K562 (cell line): ENCODE results near the gene HK1. TPM values are rescaled to one million over a fixed set of nuclear protein-coding genes. Genes with fewer than 3 reads are reported as not detected.

Source experiments
- BRF1 ChIP-seq: IDR thresholded peaks from 3 replicates; pipeline ENCODE4 v1.6.1; 2011; ENCODE audit warnings: borderline replicate concordance, mild to moderate bottlenecking; ENCODE audit not compliant: insufficient read length; ENCODE audit errors: extremely low read depth
- CBFB ChIP-seq: sonication (generic); formaldehyde crosslinking; IDR thresholded peaks from 2 replicates; pipeline ENCODE4 v1.4.0; 2020; ENCODE audit warnings: mild to moderate bottlenecking, missing genetic modification reagents
- CHD2 ChIP-seq: IDR thresholded peaks from 2 replicates; pipeline ENCODE4 v1.6.1; 2011; ENCODE audit warnings: low read depth, low read length
- DPF2 ChIP-seq: fragments of 450-650 bp; IDR thresholded peaks from 2 replicates; pipeline ENCODE4 v1.6.1; 2016
- FOS ChIP-seq: IDR thresholded peaks from 3 replicates; pipeline ENCODE4 v1.6.1; 2011; ENCODE audit not compliant: insufficient read length; ENCODE audit errors: extremely low read depth
- FUS ChIP-seq: fragments of 200-400 bp; formaldehyde crosslinking; optimal IDR thresholded peaks from 2 replicates; pipeline ENCODE3; 2017; ENCODE audit warnings: low read depth, low read length
- HDAC8 ChIP-seq: fragments of 450-650 bp; IDR thresholded peaks from 2 replicates; pipeline ENCODE4 v1.6.1; 2016; ENCODE audit warnings: mild to moderate bottlenecking, missing genetic modification characterization, moderate library complexity, missing compliant biosample characterization
- KAT8 ChIP-seq: fragments of 450-650 bp; IDR thresholded peaks from 2 replicates; pipeline ENCODE4 v1.6.1; 2016; ENCODE audit warnings: low read depth, mild to moderate bottlenecking
- KDM4B ChIP-seq, 2 experiments: fragments of 450-650 bp in 1 of 2; sonication (generic) in 1 of 2; IDR thresholded peaks; 2 replicates each; pipeline ENCODE4 v1.6.1; 2016 to 2017; ENCODE audit warnings: borderline replicate concordance in 2 of 2, antibody characterized with exemption in 1 of 2, low read depth in 1 of 2, mild to moderate bottlenecking in 1 of 2
- KLF6 ChIP-seq: fragments of 250-450 bp; sonication (Bioruptor Pico); IDR thresholded peaks from 2 replicates; pipeline ENCODE4 v1.4.0; 2020; ENCODE audit warnings: mild to moderate bottlenecking, moderate library complexity, borderline replicate concordance
- L3MBTL2 ChIP-seq: fragments of 450-650 bp; IDR thresholded peaks from 2 replicates; pipeline ENCODE4 v1.6.1; 2016; ENCODE audit warnings: mild to moderate bottlenecking, moderate library complexity
- MTA1 ChIP-seq: fragments of 450-650 bp; IDR thresholded peaks from 2 replicates; pipeline ENCODE4 v1.6.1; 2017; ENCODE audit warnings: borderline replicate concordance
- MTF1 ChIP-seq: fragments of 250-450 bp; sonication (Bioruptor Pico); IDR thresholded peaks from 2 replicates; pipeline ENCODE4 v1.9.0; 2021; ENCODE audit warnings: moderate library complexity, mild to moderate bottlenecking, inconsistent platforms, borderline replicate concordance
- MXI1 ChIP-seq: IDR thresholded peaks from 2 replicates; pipeline ENCODE4 v1.6.1; 2011; ENCODE audit warnings: low read depth, mild to moderate bottlenecking, improper control_type of control experiment, low read length
- NFATC3 ChIP-seq: fragments of 450-650 bp; IDR thresholded peaks from 2 replicates; pipeline ENCODE4 v1.6.1; 2017; ENCODE audit warnings: mild to moderate bottlenecking
- NRF1 ChIP-seq, 2 experiments: fragments of 450-650 bp; IDR thresholded peaks in 1 of 2; conservative IDR thresholded peaks in 1 of 2; 2 replicates each; pipeline ENCODE4 v1.6.1; 2014; ENCODE audit warnings: mild to moderate bottlenecking in 2 of 2
- POLR2AphosphoS2 ChIP-seq: IDR thresholded peaks from 2 replicates; pipeline ENCODE4 v1.6.1; 2012; ENCODE audit warnings: low read length, improper control_type of control experiment
- RBM15 ChIP-seq: fragments of 200-400 bp; formaldehyde crosslinking; IDR thresholded peaks from 2 replicates; pipeline ENCODE4 v1.6.1; 2018; ENCODE audit warnings: mild to moderate bottlenecking, low read length, moderate library complexity; ENCODE audit not compliant: insufficient read depth
- SRF ChIP-seq, 2 experiments: fragments of 250-450, 450-650 bp in 1 of 2; sonication (Bioruptor Pico) in 1 of 2; sonication (generic) in 1 of 2; formaldehyde crosslinking; IDR thresholded peaks; 2 replicates each; pipeline versions ENCODE4 v1.5.0 to v1.5.1; 2020 to 2022; ENCODE audit warnings: mild to moderate bottlenecking in 1 of 2, missing genetic modification reagents in 1 of 2
- SRSF7 ChIP-seq: fragments of 200-400 bp; formaldehyde crosslinking; optimal IDR thresholded peaks from 2 replicates; pipeline ENCODE3; 2017; ENCODE audit warnings: mild to moderate bottlenecking, low read depth, low read length
- TOE1 ChIP-seq, 2 experiments: fragments of 450-650 bp in 1 of 2; sonication (generic) in 1 of 2; formaldehyde crosslinking in 1 of 2; IDR thresholded peaks; 2 replicates each; pipeline versions ENCODE4 v1.7.1 to v1.8.0; 2016 to 2022; ENCODE audit warnings: borderline replicate concordance in 2 of 2, mild to moderate bottlenecking in 2 of 2, antibody characterized with exemption in 1 of 2, inconsistent platforms in 1 of 2, low read depth in 1 of 2, missing genetic modification reagents in 1 of 2, moderate library complexity in 1 of 2
- TRIM28 ChIP-seq: fragments of 450-650 bp; IDR thresholded peaks from 2 replicates; pipeline ENCODE4 v1.6.1; 2017
- ZNF239 ChIP-seq: fragments of 250-450 bp; sonication (Bioruptor Pico); IDR thresholded peaks from 2 replicates; pipeline ENCODE4 v1.4.0; 2020; ENCODE audit warnings: mild to moderate bottlenecking
- ZNF347 ChIP-seq: fragments of 450-650 bp; formaldehyde crosslinking; IDR thresholded peaks from 2 replicates; pipeline ENCODE4 v1.4.0; 2020; ENCODE audit warnings: low read depth, mild to moderate bottlenecking, moderate library complexity
- ZNF75A ChIP-seq: fragments of 450-650 bp; formaldehyde crosslinking; IDR thresholded peaks from 2 replicates; pipeline ENCODE4 v1.4.0; 2020; ENCODE audit warnings: mild to moderate bottlenecking
- ZNF764 ChIP-seq: fragments of 250-450 bp; sonication (Bioruptor Pico); IDR thresholded peaks from 2 replicates; pipeline ENCODE4 v1.4.0; 2020; ENCODE audit warnings: low read depth, mild to moderate bottlenecking, moderate library complexity
- polyA plus RNA-seq, 8 experiments: library from polyadenylated mRNA; depleted of rRNA in 4 of 8; stranded (reverse) in 5 of 8; unstranded in 3 of 8; fragments of >200 nt; fragmentation: Nextera tagmentation in 2 of 8; fragmentation: Illumina TruSeq in 1 of 8; extraction: Ambion mirVana in 2 of 8; extraction: Trizol in 1 of 8; gene quantifications; 2 replicates each; pipeline versions ENCODE4 v1.2.1 to v1.2.3, GENCODE V29; 2011 to 2014; ENCODE audit warnings: inconsistent platforms in 1 of 8, missing spikeins in 1 of 8
- total RNA-seq, 7 experiments: library from RNA; depleted of rRNA in 6 of 7; stranded (reverse); fragments of >200 nt in 6 of 7; fragmentation: Illumina TruSeq in 2 of 7; extraction: Trizol in 2 of 7; gene quantifications; 2 replicates each; pipeline versions ENCODE4 v1.2.1 to v1.2.3, GENCODE V29; 2011 to 2021; ENCODE audit warnings: low replicate concordance in 1 of 7
- TF ChIP-seq, protein P1 (sequence below): fragments of 250-450 bp; sonication (Bioruptor Pico); IDR thresholded peaks from 2 replicates; pipeline ENCODE4 v1.8.0; 2022; ENCODE audit warnings: moderate library complexity, mild to moderate bottlenecking, inconsistent platforms
- TF ChIP-seq, protein P2 (sequence below): fragments of 250-450 bp; sonication (Bioruptor Pico); IDR thresholded peaks from 2 replicates; pipeline ENCODE4 v1.6.1; 2021; ENCODE audit warnings: mild to moderate bottlenecking
- TF ChIP-seq, protein P3 (sequence below): fragments of 450-650 bp; IDR thresholded peaks from 2 replicates; pipeline ENCODE4 v1.6.1; 2016; ENCODE audit warnings: low read depth, mild to moderate bottlenecking, moderate library complexity

The HK1 gene
- total and polyA plus RNA-seq, 9 of the 15 experiments (the other 6 are each of a cell fraction or from before 2014, with no cell fraction given) = 29.2 to 444 (median 193) TPM

DNA sequence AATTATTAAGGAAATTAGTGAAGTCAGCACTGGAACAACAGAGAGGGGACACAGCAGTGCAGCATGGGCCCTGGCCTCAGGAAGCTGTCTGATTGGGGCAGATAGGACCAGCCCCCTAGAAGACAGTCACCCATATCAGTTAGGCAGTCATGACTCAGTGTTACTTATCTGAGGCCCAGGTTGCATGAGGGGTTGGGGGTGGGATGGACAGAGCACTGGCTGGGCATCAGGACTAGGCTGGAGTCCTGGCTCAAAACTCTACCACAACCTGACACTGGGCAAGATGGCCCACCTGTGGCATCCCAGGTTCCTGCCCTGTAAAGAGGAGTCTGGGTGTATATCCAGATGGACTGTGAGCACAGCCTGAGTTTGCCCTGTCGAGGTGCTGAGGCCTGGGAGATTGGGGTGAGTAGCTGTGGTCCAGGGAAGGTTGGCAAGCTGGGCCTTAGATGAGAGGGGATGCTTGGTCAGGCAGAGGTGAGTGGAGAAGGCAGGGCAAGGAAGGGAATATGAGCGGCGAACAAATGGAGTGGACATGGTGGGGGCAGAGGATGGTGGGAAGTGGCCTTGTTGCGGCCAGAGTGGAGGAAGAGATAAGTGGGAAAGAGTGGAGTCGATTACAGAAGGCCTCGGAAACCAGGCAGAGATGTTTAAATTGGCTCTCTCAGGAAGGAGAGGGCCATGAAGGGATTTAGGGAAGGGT lies 37.5 kb downstream of the HK1 start (continued):
- TF ChIP-seq TOE1 (IDR thresholded peaks at IDR 0.05; ENCODE audit: borderline replicate concordance) = no peak
- peak; percentile 67; the same call in 1 of the 2 replicates for TF ChIP-seq TOE1 (CRISPR knock-in tag; IDR thresholded peaks at IDR 0.05; ENCODE audit: borderline replicate concordance, low read depth)
- peak; percentile 60 for TF ChIP-seq FOS
- peak in 1 of 2 experiments; percentile 39 for TF ChIP-seq NRF1 (conservative IDR thresholded peaks at IDR 0.05 in 1 of 2, IDR thresholded peaks at IDR 0.05 in 1 of 2)
- no peak for TF ChIP-seq KLF6
- TF ChIP-seq MTF1 = peak; percentile 81; the same call in 1 of the 2 replicates
- TF ChIP-seq SRF (CRISPR knock-in tag; IDR thresholded peaks at IDR 0.05) = no peak; a peak in 1 of 4 replicates
- TF ChIP-seq DPF2 = peak; percentile 99
- peak; percentile 78; the same call in 1 of the 2 replicates for TF ChIP-seq CBFB (CRISPR knock-in tag)
- TF ChIP-seq TRIM28 = peak; percentile 85
- no peak; the same call in 1 of the 2 replicates for TF ChIP-seq ZNF347 (CRISPR knock-in tag)
- TF ChIP-seq NFATC3 = 0 out of 2 replicates have a peak, but pooled peaks have one; percentile 22
- TF ChIP-seq, protein P1, sequence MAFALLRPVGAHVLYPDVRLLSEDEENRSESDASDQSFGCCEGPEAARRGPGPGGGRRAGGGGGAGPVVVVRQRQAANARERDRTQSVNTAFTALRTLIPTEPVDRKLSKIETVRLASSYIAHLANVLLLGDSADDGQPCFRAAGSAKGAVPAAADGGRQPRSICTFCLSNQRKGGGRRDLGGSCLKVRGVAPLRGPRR = peak; percentile 75; the same call in 1 of the 2 replicates
- TF ChIP-seq RBM15 = no peak
- TF ChIP-seq ZNF239 = peak; percentile 62
- peak; percentile 54 for TF ChIP-seq L3MBTL2
- TF ChIP-seq FUS = no peak
- TF ChIP-seq MXI1 = no peak
- 0 out of 2 replicates have a peak, but pooled peaks have one; percentile 13 for TF ChIP-seq ZNF75A (CRISPR knock-in tag)
- TF ChIP-seq CHD2 = peak; percentile 45; the same call in 1 of the 2 replicates
- no peak for TF ChIP-seq KDM4B (IDR thresholded peaks at IDR 0.05; ENCODE audit: borderline replicate concordance in 2 of 2, low read depth in 1 of 2)
- TF ChIP-seq, protein P2, sequence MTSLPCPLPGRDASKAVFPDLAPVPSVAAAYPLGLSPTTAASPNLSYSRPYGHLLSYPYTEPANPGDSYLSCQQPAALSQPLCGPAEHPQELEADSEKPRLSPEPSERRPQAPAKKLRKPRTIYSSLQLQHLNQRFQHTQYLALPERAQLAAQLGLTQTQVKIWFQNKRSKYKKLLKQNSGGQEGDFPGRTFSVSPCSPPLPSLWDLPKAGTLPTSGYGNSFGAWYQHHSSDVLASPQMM (CRISPR knock-in tag) = no peak
- TF ChIP-seq SRSF7 = no peak
- peak; percentile 15; the same call in 1 of the 2 replicates for TF ChIP-seq ZNF764
- TF ChIP-seq KAT8 = 0 out of 2 replicates have a peak, but pooled peaks have one; percentile 36
- TF ChIP-seq BRF1 = no peak
- no peak for TF ChIP-seq POLR2AphosphoS2
- peak; percentile 34; the same call in 1 of the 2 replicates for TF ChIP-seq HDAC8 (tag)
- TF ChIP-seq, protein P3, sequence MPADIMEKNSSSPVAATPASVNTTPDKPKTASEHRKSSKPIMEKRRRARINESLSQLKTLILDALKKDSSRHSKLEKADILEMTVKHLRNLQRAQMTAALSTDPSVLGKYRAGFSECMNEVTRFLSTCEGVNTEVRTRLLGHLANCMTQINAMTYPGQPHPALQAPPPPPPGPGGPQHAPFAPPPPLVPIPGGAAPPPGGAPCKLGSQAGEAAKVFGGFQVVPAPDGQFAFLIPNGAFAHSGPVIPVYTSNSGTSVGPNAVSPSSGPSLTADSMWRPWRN = no peak; the same call in 1 of the 2 replicates
- peak; percentile 66; the same call in 1 of the 2 replicates for TF ChIP-seq MTA1
